Limb (tissue), 2 donors: ENCODE measurements around the gene TPK1.

Experiments
- DNase-seq, 2 donors: peaks; one replicate each; pipeline ENCODE4 v3.0.0-alpha.2; 2016; ENCODE audit errors: extremely low spot score in 2 of 2

TPK1 gene

DNA sequence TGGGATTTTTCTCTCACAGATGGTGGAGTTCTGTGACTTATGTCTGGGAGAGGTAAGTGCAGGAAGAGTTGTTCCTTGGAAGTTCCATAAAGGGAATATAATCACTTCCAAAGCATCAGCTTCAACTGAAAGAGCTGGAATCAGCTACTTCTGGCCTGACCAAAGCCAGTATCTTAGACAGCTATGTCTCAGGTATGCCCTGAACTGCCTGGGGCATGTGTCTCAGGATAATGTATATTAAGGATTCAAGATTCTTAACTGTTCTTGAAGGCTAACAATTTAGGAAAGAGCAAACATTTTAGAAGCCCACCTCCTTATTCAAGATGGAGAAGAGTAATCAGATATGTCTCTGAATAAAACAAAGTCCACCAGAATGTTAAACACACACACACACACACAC, 420.0 kb downstream of the TPK1 start:
- no peak for DNase-seq

DNA sequence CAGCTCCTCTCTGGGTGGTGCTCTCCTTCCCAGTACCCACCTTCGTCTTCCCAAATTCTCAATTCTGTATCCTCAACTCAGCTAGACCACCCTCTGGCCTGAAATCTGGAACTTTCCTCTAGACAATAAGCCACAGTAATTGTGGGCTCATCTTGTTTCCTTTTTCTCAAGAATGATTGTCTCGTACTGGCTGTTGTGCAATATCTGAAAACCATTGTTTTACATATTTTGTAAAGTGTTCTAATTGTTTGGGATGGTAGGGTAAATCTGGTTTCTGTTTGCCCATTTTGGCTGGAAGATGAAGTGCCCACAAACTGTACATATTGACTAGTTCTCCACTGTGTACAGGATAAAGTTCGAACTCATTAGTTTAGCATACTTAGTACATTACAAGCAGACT, 421.0 kb downstream of the TPK1 start:
- DNase-seq = no peak

DNA sequence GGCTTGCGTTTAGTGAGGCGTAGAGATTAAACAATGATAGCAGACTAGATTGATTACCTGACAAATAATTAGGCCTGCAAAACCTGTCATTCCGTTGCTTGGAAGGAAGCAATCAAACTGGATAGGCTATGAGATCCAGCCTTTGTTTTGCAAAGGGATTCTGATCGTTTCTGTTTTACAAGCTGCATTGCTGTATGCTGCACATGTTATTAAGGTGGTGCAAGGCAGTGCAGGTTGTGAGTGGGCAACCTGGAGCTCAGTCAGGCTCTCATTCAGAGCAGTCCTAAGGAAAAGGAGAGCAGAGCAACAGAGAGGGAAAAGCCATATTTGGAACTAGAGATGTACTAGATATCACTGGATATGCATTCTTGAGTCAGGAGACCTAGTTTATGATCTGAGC, 425.4 kb downstream of the TPK1 start:
- no peak for DNase-seq

DNA sequence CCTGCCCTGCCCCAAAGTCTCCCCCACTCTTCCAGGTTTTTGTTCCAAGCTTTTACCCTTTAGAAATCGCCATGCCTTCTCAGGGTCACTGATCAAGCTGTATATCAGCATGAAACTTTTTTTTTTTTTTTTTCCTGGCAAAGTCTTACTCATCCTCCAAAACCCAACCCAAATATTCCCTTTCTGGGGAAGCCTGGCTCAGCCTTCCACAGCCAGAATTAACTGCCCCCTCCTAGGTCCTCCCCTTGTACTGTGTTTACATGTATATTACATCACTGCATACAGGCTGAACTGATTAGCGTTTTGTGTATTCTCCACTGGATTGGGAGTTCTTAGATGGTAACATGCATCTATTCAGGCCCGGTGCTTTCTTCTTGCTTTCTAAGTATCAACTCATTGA, 427.7 kb downstream of the TPK1 start:
- DNase-seq = no peak

DNA sequence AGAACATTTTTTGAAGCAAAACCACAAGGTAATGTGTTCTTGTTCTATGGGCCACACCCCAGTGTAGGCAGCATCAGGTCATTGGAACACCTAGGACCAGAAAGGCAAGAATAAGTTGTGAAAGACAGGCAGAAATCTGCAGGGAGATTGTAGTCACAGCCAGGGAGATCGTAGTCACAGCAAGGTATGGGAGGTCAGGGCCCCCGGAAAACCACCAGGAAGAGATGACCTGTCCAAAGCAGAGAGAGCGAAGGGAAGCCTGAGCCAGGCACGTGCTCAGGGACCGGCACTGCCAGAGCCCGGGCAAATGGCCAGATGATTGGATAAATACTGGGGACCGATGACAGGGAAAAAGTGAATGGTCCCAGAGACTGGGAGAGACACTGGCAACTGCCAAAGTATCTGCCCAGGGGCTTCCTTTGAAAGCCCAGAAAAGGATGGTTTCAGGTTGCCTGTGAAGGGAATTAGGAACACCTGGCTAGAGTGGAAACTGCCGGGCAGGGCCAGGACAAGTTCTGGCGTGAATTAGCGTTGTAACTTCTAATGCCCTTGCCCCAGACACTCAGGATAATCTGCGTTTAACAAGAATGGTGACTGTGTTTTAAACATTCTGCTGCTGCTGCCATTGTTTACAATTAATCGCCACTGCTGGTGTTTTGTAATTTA, 428.5 kb downstream of the TPK1 start:
- DNase-seq = no peak

DNA sequence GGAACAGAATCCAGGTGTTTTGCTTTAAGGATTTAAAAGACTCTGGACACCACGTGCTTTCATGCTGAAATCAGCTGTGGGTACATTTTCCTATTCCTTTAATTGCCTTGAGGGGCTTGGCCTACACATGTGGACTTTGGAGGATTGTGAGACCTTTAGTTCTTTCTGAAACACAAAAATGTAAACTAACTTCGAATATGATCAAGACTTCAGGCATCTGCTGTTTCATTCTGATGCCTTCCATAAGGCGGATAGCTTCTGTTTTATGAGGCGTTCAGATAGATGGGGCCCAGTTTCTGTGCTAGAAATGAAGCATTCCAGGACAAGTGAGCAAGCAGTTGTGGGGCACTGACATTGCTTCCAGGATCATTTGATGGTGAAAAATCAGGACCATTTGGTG, 430.9 kb downstream of the TPK1 start:
- no peak for DNase-seq

DNA sequence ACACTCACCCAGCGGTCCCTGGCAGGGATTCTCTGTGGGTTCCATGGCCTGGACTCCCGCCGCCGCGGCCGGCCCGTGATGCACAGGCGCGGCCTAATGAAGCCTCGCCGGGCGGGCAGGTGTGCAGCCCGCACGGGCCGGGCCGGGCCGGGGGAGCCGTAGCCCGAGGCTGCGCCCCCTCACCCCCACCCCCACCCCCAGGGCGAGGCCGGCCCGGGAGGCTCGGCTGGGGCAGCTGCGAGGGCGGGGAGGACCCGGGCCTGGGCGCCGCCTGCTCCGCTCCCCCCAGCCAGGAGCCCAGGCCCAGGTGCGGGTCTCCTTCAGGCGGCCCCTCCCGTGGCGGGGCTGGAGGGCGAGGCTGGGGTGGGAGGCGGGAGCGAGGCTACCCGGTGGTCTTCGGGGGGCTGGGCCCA, 432.2 kb downstream of the TPK1 start, which contains the start of gene NOBOX:
NOBOX (minus strand) TSS at position 45 of the 413 bp plus-strand sequence.
- DNase-seq = no peak

DNA sequence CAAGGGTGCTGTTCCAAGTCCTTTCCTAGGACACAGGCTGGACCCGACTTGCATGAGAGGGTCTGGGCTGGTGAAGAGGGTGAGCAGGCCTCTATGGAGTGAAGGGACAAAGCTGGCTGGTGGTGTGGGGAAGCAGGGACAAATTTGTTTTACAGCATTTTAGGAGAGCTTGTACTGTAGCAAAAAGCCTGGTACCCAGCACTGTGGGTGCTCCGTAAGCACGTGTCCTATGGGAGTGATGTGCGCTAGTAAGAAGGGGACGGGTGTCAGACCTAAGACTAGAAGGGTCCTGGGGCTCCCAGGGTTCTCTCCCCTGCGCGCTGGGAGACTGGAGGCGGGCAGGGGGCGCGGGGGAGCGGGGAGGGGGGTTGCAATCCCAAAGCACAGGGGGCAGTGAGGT, 432.8 kb downstream of the TPK1 start:
- DNase-seq = no peak
